Breast epithelium (tissue), 4 donors: ENCODE data around the gene PLA2G4A. TPM values are rescaled to one million over a fixed set of nuclear protein-coding genes. Genes with fewer than 3 reads are reported as not detected.

Experiments
- DNase-seq, 2 donors: peaks; one replicate each; pipeline ENCODE4 v3.0.0-alpha.2; 2019; ENCODE audit warnings: low spot score in 2 of 2
- H3K27ac ChIP-seq, 2 donors: fragments of 200-600 bp; sonication (generic) in 1 of 2; one replicate each; pipeline ENCODE4 v1.5.1; 2016 to 2019; ENCODE audit warnings: mild to moderate bottlenecking in 1 of 2
- H3K27me3 ChIP-seq, 2 donors: fragments of 200-600 bp; sonication (generic) in 1 of 2; one replicate each; pipeline versions ENCODE4 v1.5.1 to v1.6.0; 2017 to 2019; ENCODE audit warnings: control low read depth in 1 of 2, mild to moderate bottlenecking in 1 of 2
- H3K36me3 ChIP-seq: fragments of 200-600 bp; one replicate; pipeline ENCODE4 v1.5.1; 2019
- H3K4me1 ChIP-seq, 2 donors: fragments of 200-600 bp; sonication (generic); one replicate each; pipeline ENCODE4 v1.5.1; 2016 to 2019; ENCODE audit warnings: control low read depth in 1 of 2
- H3K4me3 ChIP-seq, 3 donors: fragments of 200-600 bp; sonication (generic); 1 replicate in 2 of 3; 2 replicates in 1 of 3; pipeline ENCODE4 v1.5.1; 2016 to 2019; ENCODE audit warnings: mild to moderate bottlenecking in 3 of 3, moderate library complexity in 2 of 3
- H3K9me3 ChIP-seq, 2 donors: fragments of 200-600 bp; sonication (generic) in 1 of 2; one replicate each; pipeline ENCODE4 v1.5.1; 2016 to 2019; ENCODE audit warnings: control low read depth in 1 of 2
- POLR2A ChIP-seq: fragments of 450-650 bp; IDR thresholded peaks from one replicate; pipeline ENCODE4 v1.6.1; 2016; ENCODE audit warnings: antibody characterized with exemption, mild to moderate bottlenecking, moderate library complexity
- POLR2AphosphoS5 ChIP-seq, 3 donors: sonication (generic); formaldehyde crosslinking; IDR thresholded peaks; one replicate each; pipeline ENCODE4 v1.6.1; 2017; ENCODE audit warnings: antibody characterized with exemption in 3 of 3
- intact Hi-C: fragments of 100-400 bp; cut with DNase I; formaldehyde crosslinking; loops from one replicate; pipeline ENCODE4 v1.15.1; 2023; ENCODE audit warnings: low total_unique reads
- total RNA-seq, 3 donors: library from RNA; depleted of rRNA; stranded (reverse); fragments of >200 nt; gene quantifications; one replicate each; pipeline ENCODE4 v1.1.0, GENCODE V29; 2016
- TF ChIP-seq, protein P1 (sequence below), 3 donors: fragments of 450-650 bp; IDR thresholded peaks; one replicate each; pipeline ENCODE4 v1.5.1; 2016 to 2017; ENCODE audit warnings: antibody characterized with exemption in 3 of 3, mild to moderate bottlenecking in 3 of 3, moderate library complexity in 3 of 3

PLA2G4A gene
- total RNA-seq, 3 donors from 2014 or later = 5.6 to 13.3 (median 7.4) TPM

DNA sequence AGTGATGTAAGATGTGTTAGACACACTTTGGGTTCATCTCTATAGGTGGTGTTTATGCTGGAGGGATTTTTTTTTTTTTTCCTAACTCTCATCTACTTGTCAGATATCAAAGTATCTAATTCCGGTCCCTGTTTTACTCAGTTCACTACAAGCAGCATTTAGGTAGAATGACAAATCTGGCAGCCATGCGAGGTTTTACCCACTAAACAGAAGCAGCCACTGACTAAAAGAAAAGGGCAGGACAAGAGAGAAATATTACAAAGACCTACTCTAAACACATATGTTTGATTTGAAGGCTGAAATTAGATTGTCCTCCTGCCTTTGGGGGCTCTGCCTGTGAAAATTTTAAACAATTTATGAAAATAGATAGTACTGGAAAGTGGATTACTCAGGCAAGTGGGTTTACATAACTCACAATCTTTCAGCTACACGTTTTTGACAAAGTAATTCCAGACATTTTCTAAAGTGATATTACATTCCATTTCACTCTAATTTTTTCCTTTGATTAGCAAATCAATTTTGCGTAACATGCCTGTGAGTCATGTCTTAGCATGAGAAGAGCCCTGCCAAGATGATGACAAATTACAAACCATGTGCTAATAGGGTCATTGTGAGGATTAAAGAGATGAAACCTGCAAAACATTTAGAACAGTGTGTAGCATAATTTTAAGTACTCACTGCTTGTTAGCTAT is 172.6 kb downstream of the PLA2G4A start:
- Histone ChIP-seq H3K4me1 (no peaks in the 10 kb centered on the region), H3K27ac (no peak overlapping the region), H3K4me3 (no peak overlapping the region), H3K27me3 (no peaks in the 10 kb centered on the region), H3K9me3 (no peaks in the 10 kb centered on the region), H3K36me3 (no peaks in the 10 kb centered on the region)
- no peak for TF ChIP-seq POLR2AphosphoS5 (IDR thresholded peaks at IDR 0.05)
- no peak for TF ChIP-seq POLR2A
- TF ChIP-seq, protein P1, sequence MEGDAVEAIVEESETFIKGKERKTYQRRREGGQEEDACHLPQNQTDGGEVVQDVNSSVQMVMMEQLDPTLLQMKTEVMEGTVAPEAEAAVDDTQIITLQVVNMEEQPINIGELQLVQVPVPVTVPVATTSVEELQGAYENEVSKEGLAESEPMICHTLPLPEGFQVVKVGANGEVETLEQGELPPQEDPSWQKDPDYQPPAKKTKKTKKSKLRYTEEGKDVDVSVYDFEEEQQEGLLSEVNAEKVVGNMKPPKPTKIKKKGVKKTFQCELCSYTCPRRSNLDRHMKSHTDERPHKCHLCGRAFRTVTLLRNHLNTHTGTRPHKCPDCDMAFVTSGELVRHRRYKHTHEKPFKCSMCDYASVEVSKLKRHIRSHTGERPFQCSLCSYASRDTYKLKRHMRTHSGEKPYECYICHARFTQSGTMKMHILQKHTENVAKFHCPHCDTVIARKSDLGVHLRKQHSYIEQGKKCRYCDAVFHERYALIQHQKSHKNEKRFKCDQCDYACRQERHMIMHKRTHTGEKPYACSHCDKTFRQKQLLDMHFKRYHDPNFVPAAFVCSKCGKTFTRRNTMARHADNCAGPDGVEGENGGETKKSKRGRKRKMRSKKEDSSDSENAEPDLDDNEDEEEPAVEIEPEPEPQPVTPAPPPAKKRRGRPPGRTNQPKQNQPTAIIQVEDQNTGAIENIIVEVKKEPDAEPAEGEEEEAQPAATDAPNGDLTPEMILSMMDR (IDR thresholded peaks at IDR 0.05) = no peak
- DNase-seq = no peak
- intact Hi-C loops = no loop called here

DNA sequence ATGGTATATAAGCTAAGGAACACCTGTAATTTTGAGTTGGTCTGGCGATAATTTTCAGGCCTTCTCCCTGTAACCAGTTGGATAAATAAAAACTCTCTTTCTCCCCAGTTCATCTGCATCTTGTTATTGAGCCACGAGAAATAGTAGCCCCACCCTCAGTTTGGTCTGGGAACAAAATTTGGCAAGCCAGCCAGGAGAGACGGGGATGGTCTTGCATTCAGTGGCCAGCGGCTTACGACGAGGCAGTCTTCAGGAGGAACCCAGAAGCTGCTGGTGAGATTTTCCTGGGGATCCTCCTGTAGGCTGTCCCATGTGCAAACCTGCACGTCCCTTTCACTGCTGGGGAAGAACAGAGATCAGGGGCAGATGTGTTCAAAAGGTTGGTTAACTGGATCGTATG is 174.6 kb downstream of the PLA2G4A start:
- no peak for DNase-seq
- intact Hi-C loops = no loop called here

DNA sequence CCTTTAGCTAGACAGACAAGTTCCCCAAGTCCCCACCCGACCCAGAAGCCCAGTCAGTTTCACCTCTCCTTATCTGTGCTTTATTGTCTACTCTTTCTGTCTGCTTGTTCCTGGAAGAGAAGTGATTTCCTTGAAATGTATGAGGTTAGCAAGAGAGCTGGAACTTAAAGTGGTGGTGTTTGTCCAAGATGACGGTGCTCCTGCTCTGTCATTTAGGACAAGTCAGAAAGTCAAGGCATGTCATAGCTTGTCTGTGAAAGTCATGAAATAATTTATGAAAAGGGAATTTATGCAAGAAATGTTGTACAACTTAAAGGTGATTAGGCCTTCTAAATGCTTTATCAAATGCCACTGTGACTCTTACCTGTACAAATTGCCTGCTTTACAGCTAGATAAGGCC is 178.1 kb downstream of the PLA2G4A start:
- DNase-seq = no peak
- TF ChIP-seq, protein P1 (IDR thresholded peaks at IDR 0.05) = no peak
- no peak for TF ChIP-seq POLR2AphosphoS5 (IDR thresholded peaks at IDR 0.05)
- TF ChIP-seq POLR2A = no peak
- Histone ChIP-seq H3K36me3 (no peaks in the 10 kb centered on the region), H3K9me3 (peaks cover 0 to 11% of the 10 kb centered on the region in 2 donors), H3K4me1 (no peaks in the 10 kb centered on the region), H3K27me3 (no peaks in the 10 kb centered on the region), H3K27ac (no peak overlapping the region), H3K4me3 (no peak overlapping the region)
- intact Hi-C loops = no loop called here

More for the DNA sequence above, 174.6 kb downstream of the PLA2G4A start:
- no peak overlapping the region for H3K4me3 ChIP-seq
- H3K4me1 ChIP-seq = no peaks in the 10 kb centered on the region
- peaks cover 0 to 5% of the 10 kb centered on the region in 2 donors for H3K9me3 ChIP-seq
- no peaks in the 10 kb centered on the region for H3K27me3 ChIP-seq
- TF ChIP-seq POLR2A (no peak), POLR2AphosphoS5 (IDR thresholded peaks at IDR 0.05) (no peak)
- TF ChIP-seq, protein P1 (IDR thresholded peaks at IDR 0.05) = no peak
- no peak overlapping the region for H3K27ac ChIP-seq
- no peaks in the 10 kb centered on the region for H3K36me3 ChIP-seq

DNA sequence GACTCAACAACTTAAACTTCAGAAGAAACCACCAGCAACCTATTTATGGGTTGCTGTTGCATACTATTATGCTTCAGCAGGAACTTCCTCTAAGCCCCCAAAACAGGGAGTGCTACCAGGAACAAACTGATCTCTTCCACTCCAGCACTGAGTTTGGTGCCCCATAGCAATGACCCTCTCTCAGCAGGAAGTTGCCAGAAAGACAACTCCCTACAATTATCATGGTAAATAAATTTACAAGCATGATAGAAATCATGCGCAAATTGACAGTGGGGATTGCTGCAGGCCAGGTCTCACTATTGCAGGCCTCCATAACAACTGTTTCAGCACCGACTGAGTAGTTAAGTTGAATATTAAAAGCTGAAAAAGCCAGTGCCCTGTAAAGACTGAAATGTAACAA is 180.6 kb downstream of the PLA2G4A start:
- Histone ChIP-seq H3K9me3 (peaks cover 0 to 11% of the 10 kb centered on the region in 2 donors), H3K36me3 (no peaks in the 10 kb centered on the region), H3K27me3 (no peaks in the 10 kb centered on the region), H3K27ac (no peak overlapping the region), H3K4me3 (no peak overlapping the region), H3K4me1 (no peaks in the 10 kb centered on the region)
- TF ChIP-seq POLR2A (no peak), POLR2AphosphoS5 (IDR thresholded peaks at IDR 0.05) (no peak)
- TF ChIP-seq, protein P1 (IDR thresholded peaks at IDR 0.05) = no peak
- no peak for DNase-seq
- intact Hi-C loops = no loop called here

DNA sequence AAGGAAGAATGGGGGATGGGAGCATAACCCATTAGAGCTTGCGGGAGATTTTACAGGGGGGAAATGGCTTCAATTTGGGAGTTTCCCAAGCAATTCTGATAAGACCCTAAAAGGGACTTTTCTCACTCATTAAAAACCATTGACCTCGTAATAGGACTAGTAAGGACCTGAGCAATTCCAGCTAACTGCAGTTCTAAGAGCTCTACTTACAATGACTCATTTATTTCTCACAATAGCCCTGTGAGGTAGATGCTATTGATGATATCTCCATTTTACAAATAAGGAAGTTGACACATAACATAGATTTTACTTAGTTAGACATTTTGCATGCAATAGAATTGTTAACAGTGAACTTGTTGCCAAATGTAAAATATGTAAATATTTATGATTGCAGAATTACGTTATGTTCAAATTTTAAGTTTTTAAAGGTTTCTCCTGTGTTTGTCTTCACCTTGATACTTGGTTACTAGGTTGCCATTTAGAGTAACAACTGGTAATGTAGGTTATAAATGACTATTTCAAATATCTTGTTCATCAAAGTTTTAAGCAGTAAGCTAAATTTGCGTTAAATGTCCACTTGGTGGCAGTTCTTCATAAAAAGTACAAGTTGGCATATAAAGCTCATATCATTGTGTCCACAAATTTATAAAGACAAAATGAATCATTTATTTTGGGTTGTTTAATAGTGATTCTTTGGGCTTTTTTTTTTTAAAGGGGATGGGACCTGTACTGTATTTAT is 182.0 kb downstream of the PLA2G4A start:
- intact Hi-C loops = no loop called here
- H3K4me1 ChIP-seq = no peaks in the 10 kb centered on the region
- peaks cover 0 to 11% of the 10 kb centered on the region in 2 donors for H3K9me3 ChIP-seq
- H3K36me3 ChIP-seq = no peaks in the 10 kb centered on the region
- no peak overlapping the region for H3K4me3 ChIP-seq
- TF ChIP-seq POLR2A (no peak), POLR2AphosphoS5 (IDR thresholded peaks at IDR 0.05) (no peak)
- no peaks in the 10 kb centered on the region for H3K27me3 ChIP-seq
- H3K27ac ChIP-seq = no peak overlapping the region
- no peak for DNase-seq
